PC-3 (cell line): Measurements from ENCODE around the gene AFTPH. TPM values are rescaled to one million over a fixed set of nuclear protein-coding genes. Genes with fewer than 3 reads are reported as not detected.

Source experiments
- ATAC-seq: fragments of 200-7000 bp; cut with Tn5 transposase; 2 replicates; pipeline ENCODE4 v1.9.1; 2020; ENCODE audit warnings: mild to moderate bottlenecking, moderate library complexity
- BruUV-seq: library from RNA; stranded (reverse); fragments of 400-500 nt; replicated peaks from 2 replicates; lab custom pipeline; 2021; lab: Mats Ljungman, UMichigan
- CTCF ChIA-PET: fragments of 300-600 bp; sonication (Branson Sonifier 250); formaldehyde crosslinking; loops from one replicate; lab custom pipeline; 2022; ENCODE audit warnings: antibody characterized with exemption; lab: Charles Lee
- POLR2A ChIA-PET: fragments of 300-600 bp; sonication (Branson Sonifier 250); formaldehyde crosslinking; loops from one replicate; lab custom pipeline; 2022; ENCODE audit warnings: antibody characterized with exemption; ENCODE audit not compliant: unreplicated experiment; lab: Charles Lee
- DNase-seq: peaks from one replicate; pipeline ENCODE4 v3.0.0-alpha.2; 2015
- H2AFZ ChIP-seq: fragments of 300-600 bp; sonication (generic); 2 replicates; pipeline ENCODE4 v1.6.0; 2016; ENCODE audit warnings: antibody characterized with exemption, low read length
- H3F3A ChIP-seq: fragments of 300-600 bp; sonication (generic); one replicate; pipeline ENCODE4 v1.6.0; 2017; ENCODE audit warnings: antibody characterized with exemption, low read length, control low read depth, mild to moderate bottlenecking; ENCODE audit not compliant: unreplicated experiment
- H3K27ac ChIP-seq: fragments of 300-600 bp; sonication (generic); 2 replicates; pipeline ENCODE4 v1.5.1; 2016; ENCODE audit warnings: mild to moderate bottlenecking, low read length
- H3K27me3 ChIP-seq: fragments of 300-600 bp; sonication (generic); 2 replicates; pipeline ENCODE4 v1.6.1; 2016; ENCODE audit warnings: low read length, mixed read lengths
- H3K36me3 ChIP-seq: fragments of 300-600 bp; sonication (generic); 2 replicates; pipeline ENCODE4 v1.6.1; 2016; ENCODE audit warnings: low read depth, mixed run types, low read length, mixed read lengths
- H3K4me1 ChIP-seq: fragments of 300-600 bp; sonication (generic); 2 replicates; pipeline ENCODE4 v1.5.1; 2016; ENCODE audit warnings: low read length; ENCODE audit not compliant: insufficient read depth
- H3K4me2 ChIP-seq: fragments of 300-600 bp; sonication (generic); 2 replicates; pipeline ENCODE4 v1.6.0; 2016; ENCODE audit warnings: low read length
- H3K4me3 ChIP-seq: fragments of 300-600 bp; sonication (generic); 2 replicates; pipeline ENCODE4 v1.5.1; 2016; ENCODE audit warnings: mild to moderate bottlenecking, low read length, mixed read lengths
- H3K79me2 ChIP-seq: fragments of 300-600 bp; sonication (generic); 2 replicates; pipeline ENCODE4 v1.6.1; 2017; ENCODE audit warnings: low read length, mixed read lengths
- H3K9ac ChIP-seq: fragments of 300-600 bp; sonication (generic); 2 replicates; pipeline ENCODE4 v1.6.0; 2016; ENCODE audit warnings: mild to moderate bottlenecking, low read length
- H3K9me2 ChIP-seq: fragments of 300-600 bp; sonication (generic); replicated peaks from 2 replicates; pipeline ENCODE4 v1.6.1; 2016; ENCODE audit warnings: mixed run types, low read length, mixed read lengths
- H3K9me3 ChIP-seq: fragments of 300-600 bp; sonication (generic); 2 replicates; pipeline ENCODE4 v1.6.1; 2016; ENCODE audit warnings: low read length, mixed read lengths
- H4K20me1 ChIP-seq: fragments of 300-600 bp; sonication (generic); 2 replicates; pipeline ENCODE4 v1.6.1; 2016; ENCODE audit warnings: low read length, mixed read lengths
- CTCF ChIP-seq: fragments of 300-600 bp; sonication (generic); conservative IDR thresholded peaks from 2 replicates; pipeline ENCODE4 v1.5.1; 2017; ENCODE audit warnings: antibody characterized with exemption, low read depth, mild to moderate bottlenecking, low read length
- EZH2 ChIP-seq: fragments of 300-600 bp; sonication (generic); IDR thresholded peaks from one replicate; pipeline ENCODE4 v1.6.1; 2017; ENCODE audit warnings: antibody characterized with exemption, mild to moderate bottlenecking, low read length; ENCODE audit not compliant: unreplicated experiment
- EZH2phosphoT487 ChIP-seq: fragments of 300-600 bp; sonication (generic); IDR thresholded peaks from 2 replicates; pipeline ENCODE4 v1.6.1; 2018; ENCODE audit warnings: mild to moderate bottlenecking, antibody characterized with exemption, low read length, borderline replicate concordance
- intact Hi-C: fragments of 100-400 bp; cut with micrococcal nuclease; formaldehyde crosslinking; loops from 2 replicates; pipeline ENCODE4 v1.9.0; 2023
- total RNA-seq: library from RNA; depleted of rRNA; stranded (reverse); fragments of >200 nt; gene quantifications from 2 replicates; pipeline ENCODE4 v1.2.3, GENCODE V29; 2014

AFTPH gene
- total RNA-seq, 1 experiment from 2014 or later: 26.6 TPM

GRCh38 chr2:64548761-64549160, 24.6 kb downstream of the AFTPH start:
- H3K4me2 ChIP-seq: no peak overlapping the region
- H3K9me2 ChIP-seq: no peaks in the 10 kb centered on the region
- TF ChIP-seq EZH2: no peak
- TF ChIP-seq CTCF: no peak
- no peak for TF ChIP-seq EZH2phosphoT487
- no peaks in the 10 kb centered on the region for H3K9me3 ChIP-seq
- no peaks in the 10 kb centered on the region for H3F3A ChIP-seq
- H3K79me2 ChIP-seq: peaks cover 41% of the 10 kb centered on the region
- H4K20me1 ChIP-seq: no peaks in the 10 kb centered on the region
- no peak overlapping the region for H2AFZ ChIP-seq
- POLR2A ChIA-PET: interaction anchor here (0.6 kb wide), 1 partner anchor 24 kb away, joined by 7 read pairs; no protein-coding TSS in a partner anchor
- intact Hi-C loops: no loop called here
- BruUV-seq: no TSS peak
- no peak overlapping the region for H3K27ac ChIP-seq
- H3K4me1 ChIP-seq: peaks cover 8% of the 10 kb centered on the region
- H3K27me3 ChIP-seq: no peaks in the 10 kb centered on the region
- 0 out of 2 replicates have a peak, but pooled peaks cover 6% of the 10 kb centered on the region for H3K36me3 ChIP-seq
- CTCF ChIA-PET: no interaction called here
- H3K9ac ChIP-seq: no peak overlapping the region
- DNase-seq (no peak), ATAC-seq (no peak)
- H3K4me3 ChIP-seq: no peak overlapping the region

GRCh38 chr2:64550042-64550441, 25.9 kb downstream of the AFTPH start:
- ATAC-seq (no peak), DNase-seq (no peak)
- H3K4me1 ChIP-seq: no peaks in the 10 kb centered on the region
- H3K9me3 ChIP-seq: no peaks in the 10 kb centered on the region
- TF ChIP-seq CTCF: no peak
- TF ChIP-seq EZH2phosphoT487: no peak
- no peak for TF ChIP-seq EZH2
- 0 out of 2 replicates have a peak, but pooled peaks cover 6% of the 10 kb centered on the region for H3K36me3 ChIP-seq
- ChIA-PET POLR2A (no interaction called here), CTCF (no interaction called here)
- intact Hi-C loops: no loop called here
- H3K4me2 ChIP-seq: no peak overlapping the region
- H3K4me3 ChIP-seq: no peak overlapping the region
- no peak overlapping the region for H2AFZ ChIP-seq
- H3K27ac ChIP-seq: no peak overlapping the region
- no peaks in the 10 kb centered on the region for H3F3A ChIP-seq
- H3K27me3 ChIP-seq: no peaks in the 10 kb centered on the region
- no peak overlapping the region for H3K9ac ChIP-seq
- H3K9me2 ChIP-seq: no peaks in the 10 kb centered on the region
- no TSS peak for BruUV-seq
- no peaks in the 10 kb centered on the region for H4K20me1 ChIP-seq
- H3K79me2 ChIP-seq: peaks cover 28% of the 10 kb centered on the region

DNA sequence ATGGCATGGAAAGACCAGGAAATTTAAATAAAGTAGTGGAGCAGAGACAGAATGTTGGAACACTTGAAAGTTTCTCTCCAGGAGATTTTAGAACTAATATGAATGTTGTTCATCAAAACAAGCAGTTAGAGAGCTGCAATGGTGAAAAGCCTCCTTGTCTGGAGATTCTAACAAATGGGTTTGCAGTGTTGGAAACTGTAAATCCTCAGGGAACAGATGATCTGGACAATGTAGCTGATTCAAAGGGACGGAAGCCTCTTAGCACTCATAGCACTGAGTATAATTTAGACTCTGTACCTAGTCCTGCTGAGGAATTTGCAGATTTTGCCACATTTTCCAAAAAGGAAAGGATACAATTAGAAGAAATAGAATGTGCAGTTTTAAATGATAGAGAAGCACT, 27.7 kb downstream of the AFTPH start:
- intact Hi-C loops: no loop called here
- ChIA-PET POLR2A (no interaction called here), CTCF (no interaction called here)
- TF ChIP-seq EZH2 (no peak), EZH2phosphoT487 (no peak), CTCF (no peak)
- Histone ChIP-seq H3K9me3 (no peaks in the 10 kb centered on the region), H3K27ac (no peak overlapping the region), H3K9ac (no peak overlapping the region), H3K4me2 (no peak overlapping the region), H3K4me1 (0 out of 2 replicates have a peak, but pooled peaks cover 3% of the 10 kb centered on the region), H3K4me3 (no peak overlapping the region), H3K27me3 (no peaks in the 10 kb centered on the region), H3K9me2 (no peaks in the 10 kb centered on the region), H3K79me2 (peaks cover 32% of the 10 kb centered on the region), H3F3A (no peaks in the 10 kb centered on the region), H4K20me1 (no peaks in the 10 kb centered on the region), H3K36me3 (0 out of 2 replicates have a peak, but pooled peaks cover 6% of the 10 kb centered on the region), H2AFZ (no peak overlapping the region)
- ATAC-seq (no peak), DNase-seq (no peak)
- BruUV-seq: no TSS peak
